ENCODE data around the gene ERG. TPM values are rescaled to one million over a fixed set of nuclear protein-coding genes. Genes with fewer than 3 reads are reported as not detected.
A peak's percentile ranks its signal among the peaks of the same experiment; 100 is the strongest.

ERG gene
- total RNA-seq (10 to 100 TPM; 11.6 to 37.9 (median 15.8) TPM), polyA plus RNA-seq (10 to 100 TPM in 1 of 2 donors, 1 to 10 TPM in 1; 5.9 to 11.7 TPM)
- long read RNA-seq, donor 1, full-length matches to known transcripts, result 1 of 4 reads
- long read RNA-seq, donor 1, partial matches to known transcripts, result 0 of 4 reads
- long read RNA-seq, donor 1, other reads (novel, unspliced or antisense), result 3 of 4 reads
- long read RNA-seq, donor 2, full-length matches to known transcripts, result 7 of 11 reads
- long read RNA-seq, donor 2, partial matches to known transcripts, result 0 of 11 reads
- long read RNA-seq, donor 2, other reads (novel, unspliced or antisense), result 4 of 11 reads
- long read RNA-seq, donor 3, partial matches to known transcripts, result 1 of 2 reads
- long read RNA-seq, donor 3, other reads (novel, unspliced or antisense), result 1 of 2 reads

GRCh38 chr21:38498057-38498833 is at the start of gene ERG:
TSS of gene ERG (minus strand) at chr21:38498477. CDS start at chr21:38498380, 97 bp downstream.
- Histone ChIP-seq H3K9me3 (no peaks in the 10 kb centered on the region), H3K4me3 (peak within 1 kb of the TSS; percentile 28 to 65 (median 54)), H3K27ac (peak within 1 kb of the TSS; percentile 67 to 94 (median 85)), H3K27me3 (no peaks in the 10 kb centered on the region), H3K36me3 (no peaks in the 10 kb centered on the region), H3K4me1 (peaks cover 0 to 28% (median 4%) of the 10 kb centered on the region in 12 donors)
- intact Hi-C loops (cut with DNase I), result loop anchor here in 4 of 10 donors (2.0 to 10.0 kb wide), 4 partner anchors 23 to 113 kb away; no protein-coding TSS in a partner anchor
- WGBS, 4 donors, result 57 to 67% (median 61%) methylated on average over 12 of the region's 12 CpGs
- DNase-seq (peak in 4 of 5 donors; percentile 37 to 67 (median 43)), ATAC-seq (peak; percentile 53 to 86 (median 73))
- no peak for TF ChIP-seq POLR2A (IDR thresholded peaks at IDR 0.05)
- TF ChIP-seq CTCF (IDR thresholded peaks at IDR 0.05), result no peak

- no peak for ATAC-seq
- WGBS, 4 donors, result 80 to 92% (median 89%) methylated on average over 2 of the region's 2 CpGs
These were observed 46.4 kb upstream of the ERG start for GRCh38 chr21:38544661-38545060.

GRCh38 chr21:38542263-38542662 is 44.0 kb upstream of the ERG start:
- no peak for TF ChIP-seq CTCF (IDR thresholded peaks at IDR 0.05)
- WGBS, 4 donors, result 92 to 96% (median 94%) methylated on average over 4 of the region's 4 CpGs
- no peak overlapping the region for H3K27ac ChIP-seq
- no peaks in the 10 kb centered on the region for H3K27me3 ChIP-seq
- no peak for ATAC-seq
- H3K36me3 ChIP-seq, result no peaks in the 10 kb centered on the region
- H3K4me1 ChIP-seq, result no peaks in the 10 kb centered on the region
- intact Hi-C loops (cut with DNase I), result no loop called here
- H3K9me3 ChIP-seq, result no peaks in the 10 kb centered on the region
- DNase-seq, result no peak
- H3K4me3 ChIP-seq, result no peak overlapping the region

More at GRCh38 chr21:38544661-38545060, 46.4 kb upstream of the ERG start:
- Histone ChIP-seq H3K4me1 (no peaks in the 10 kb centered on the region), H3K27me3 (no peaks in the 10 kb centered on the region), H3K9me3 (no peaks in the 10 kb centered on the region), H3K27ac (no peak overlapping the region), H3K36me3 (no peaks in the 10 kb centered on the region), H3K4me3 (no peak overlapping the region)
- no peak for TF ChIP-seq CTCF (IDR thresholded peaks at IDR 0.05)
- no peak for TF ChIP-seq POLR2A (IDR thresholded peaks at IDR 0.05)
- no peak for DNase-seq
- intact Hi-C loops (cut with DNase I), result no loop called here

- Histone ChIP-seq H3K36me3 (no peaks in the 10 kb centered on the region), H3K4me1 (no peaks in the 10 kb centered on the region), H3K27ac (no peak overlapping the region), H3K27me3 (no peaks in the 10 kb centered on the region), H3K9me3 (no peaks in the 10 kb centered on the region), H3K4me3 (no peak overlapping the region)
- ATAC-seq (no peak), DNase-seq (no peak)
- 41 to 65% (median 52%) methylated on average over 1 of the region's 1 CpG for WGBS, 4 donors
- intact Hi-C loops (cut with DNase I), result loop anchor here in 1 of 10 donors (10.0 kb wide), 1 partner anchor 66 kb away; no protein-coding TSS in a partner anchor
- no peak for TF ChIP-seq POLR2A (IDR thresholded peaks at IDR 0.05)
- no peak for TF ChIP-seq CTCF (IDR thresholded peaks at IDR 0.05)
These were observed 40.1 kb upstream of the ERG start for GRCh38 chr21:38538353-38538752.

Data from heart left ventricle (tissue), 16 donors.